Activated CD4-positive, CD25-positive, alpha-beta regulatory T cell treated with anti-CD3 and anti-CD28 coated beads, Interleukin-2, amount 50 U/mL, for 16 hours (primary cell): ENCODE results near the gene PPP2R3A.

ENCODE experiments used
- DNase-seq: peaks from one replicate; pipeline ENCODE4 v3.0.0-alpha.2; 2020; ENCODE audit warnings: low read depth, low spot score

Gene PPP2R3A

GRCh38 chr3:136195258-136196063 lies 229.9 kb downstream of the PPP2R3A start:
- DNase-seq, result peak; percentile 58

- DNase-seq, result no peak
Observed at GRCh38 chr3:136196064-136196400, 230.5 kb downstream of the PPP2R3A start, which contains the start of gene MSL2. TSS of gene MSL2 (minus strand) at chr3:136196335. CDS start at chr3:136195113, 1,222 bp downstream.

GRCh38 chr3:136196401-136197158 lies 231.1 kb downstream of the PPP2R3A start:
- DNase-seq, result peak; percentile 97

GRCh38 chr3:136197159-136197793 lies 231.7 kb downstream of the PPP2R3A start:
- no peak for DNase-seq
